BLaER1 treated with 17β-estradiol and CSF1 and Interleukin-3, amounts not matched to agents 10 nM and 100 nM (cell line): ENCODE measurements around the gene SAMD4A.
A peak's percentile ranks its signal among the peaks of the same experiment; 100 is the strongest.

Experiments used
- H3K27ac ChIP-seq, 11 experiments: shearing (Covaris generic); formaldehyde crosslinking; 2 replicates each; pipeline ENCODE4 v1.8.1; 2022
- H3K27me3 ChIP-seq, 11 experiments: shearing (Covaris generic); formaldehyde crosslinking; 2 replicates each; pipeline ENCODE4 v1.8.1; 2022
- H3K36me3 ChIP-seq, 11 experiments: shearing (Covaris generic); formaldehyde crosslinking; 2 replicates each; pipeline ENCODE4 v1.8.1; 2022
- H3K4me1 ChIP-seq, 10 experiments: shearing (Covaris generic); formaldehyde crosslinking; 2 replicates each; pipeline ENCODE4 v1.8.1; 2022
- H3K4me2 ChIP-seq, 11 experiments: shearing (Covaris generic); formaldehyde crosslinking; 2 replicates each; pipeline ENCODE4 v1.8.1; 2022
- H3K4me3 ChIP-seq, 10 experiments: shearing (Covaris generic); formaldehyde crosslinking; 2 replicates each; pipeline ENCODE4 v1.8.1; 2022
- H3K9ac ChIP-seq, 11 experiments: shearing (Covaris generic); formaldehyde crosslinking; 2 replicates each; pipeline ENCODE4 v1.8.1; 2022
- H3K9me3 ChIP-seq, 11 experiments: shearing (Covaris generic); formaldehyde crosslinking; replicated peaks in 1 of 11; 2 replicates each; pipeline ENCODE4 v1.8.1; 2022
- H4K20me1 ChIP-seq, 11 experiments: shearing (Covaris generic); formaldehyde crosslinking; 2 replicates each; pipeline ENCODE4 v1.8.1; 2022
- Cebpa-rat ChIP-seq, 11 experiments: shearing (Covaris generic); IDR thresholded peaks; 2 replicates each; pipeline ENCODE4 v1.8.1; 2022

Gene SAMD4A

GRCh38 chr14:54725998-54726397 lies 159.1 kb downstream of the SAMD4A start:
- peaks cover 20 to 37% (median 30%) of the 10 kb centered on the region in 10 experiments for H3K4me1 ChIP-seq
- H4K20me1 ChIP-seq, result peaks cover 0 to 81% (median 0%) of the 10 kb centered on the region in 11 experiments; a peak in 3 of 22 replicates
- no peaks in the 10 kb centered on the region for H3K9me3 ChIP-seq
- H3K27ac ChIP-seq, result no peak overlapping the region
- no peaks in the 10 kb centered on the region for H3K36me3 ChIP-seq
- H3K27me3 ChIP-seq, result no peaks in the 10 kb centered on the region
- no peak overlapping the region for H3K9ac ChIP-seq
- no peak overlapping the region for H3K4me2 ChIP-seq
- TF ChIP-seq Cebpa-rat (IDR thresholded peaks at IDR 0.05), result no peak
- no peak overlapping the region for H3K4me3 ChIP-seq

- H3K9ac ChIP-seq, result no peak overlapping the region
- H3K27me3 ChIP-seq, result no peaks in the 10 kb centered on the region
- no peak overlapping the region for H3K4me2 ChIP-seq
- H3K4me3 ChIP-seq, result no peak overlapping the region
- peaks cover 23 to 39% (median 30%) of the 10 kb centered on the region in 10 experiments for H3K4me1 ChIP-seq
- no peaks in the 10 kb centered on the region for H3K36me3 ChIP-seq
- no peaks in the 10 kb centered on the region for H3K9me3 ChIP-seq
- TF ChIP-seq Cebpa-rat (IDR thresholded peaks at IDR 0.05), result peak in 1 of 11 experiments; percentile 49; a peak in 2 of 22 replicates
- peaks cover 0 to 73% (median 0%) of the 10 kb centered on the region in 11 experiments; a peak in 3 of 22 replicates for H4K20me1 ChIP-seq
- no peak overlapping the region for H3K27ac ChIP-seq
Measured at GRCh38 chr14:54727929-54728328, 161.0 kb downstream of the SAMD4A start.

DNA sequence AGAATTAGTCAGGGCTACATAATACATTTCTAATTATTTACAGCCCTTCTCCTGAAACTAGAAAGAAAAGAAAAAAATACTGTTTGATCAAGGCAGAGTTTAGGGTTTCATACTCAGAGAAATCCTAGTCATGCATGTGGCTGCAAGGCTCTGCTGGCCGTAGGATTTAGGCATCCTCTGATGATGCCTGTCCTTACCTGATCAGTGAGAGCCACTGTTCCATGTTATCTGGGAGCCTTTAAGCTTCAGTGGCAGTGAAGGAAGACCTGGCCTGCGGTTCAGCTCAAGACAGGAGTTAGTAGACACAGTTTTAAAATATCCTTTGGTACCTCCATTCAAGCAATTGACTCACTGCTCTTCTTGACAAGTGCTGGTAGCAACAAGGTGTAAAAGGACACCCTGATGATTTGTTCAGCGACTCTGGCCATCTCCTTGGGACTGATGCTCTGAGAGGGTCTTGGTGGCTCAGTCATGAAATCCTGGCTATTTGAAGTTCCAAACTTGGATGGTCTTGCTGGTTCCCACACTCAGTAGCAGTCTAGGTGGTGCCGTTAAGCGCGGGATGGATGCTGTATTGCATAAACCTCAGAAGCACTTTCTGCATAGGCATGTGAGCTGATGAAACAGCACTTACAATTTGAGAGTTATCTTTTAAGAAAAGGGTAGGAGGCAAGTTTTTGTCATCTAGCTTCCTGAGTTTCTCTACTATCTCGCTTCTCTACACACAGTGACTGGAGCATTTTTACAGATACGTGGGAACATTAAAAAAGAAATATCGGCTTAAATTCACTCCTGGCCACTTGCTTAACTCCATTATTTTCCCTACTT lies 162.0 kb downstream of the SAMD4A start:
- Histone ChIP-seq H3K27ac (peak overlapping the region in 5 of 11 experiments; percentile 63 to 83 (median 74); a peak in 8 of 22 replicates), H3K4me2 (peak overlapping the region; percentile 4 to 83 (median 67); a peak in 17 of 22 replicates), H3K4me3 (no peak overlapping the region)

GRCh38 chr14:54730156-54730961 lies 163.4 kb downstream of the SAMD4A start:
- Histone ChIP-seq H3K9ac (peak overlapping the region in 10 of 11 experiments; percentile 23 to 72 (median 58); a peak in 19 of 22 replicates), H4K20me1 (peaks cover 0 to 78% (median 0%) of the 10 kb centered on the region in 11 experiments; a peak in 7 of 22 replicates)

More for the DNA sequence above, 162.0 kb downstream of the SAMD4A start:
- Histone ChIP-seq H4K20me1 (peaks cover 0 to 71% (median 0%) of the 10 kb centered on the region in 11 experiments; a peak in 6 of 22 replicates), H3K9me3 (no peaks in the 10 kb centered on the region), H3K9ac (no peak overlapping the region), H3K27me3 (no peaks in the 10 kb centered on the region), H3K36me3 (no peaks in the 10 kb centered on the region), H3K4me1 (peaks cover 23 to 39% (median 27%) of the 10 kb centered on the region in 10 experiments)
- no peak for TF ChIP-seq Cebpa-rat (IDR thresholded peaks at IDR 0.05)

GRCh38 chr14:54734966-54735365 lies 168.0 kb downstream of the SAMD4A start:
- peaks cover 0 to 28% (median 11%) of the 10 kb centered on the region in 11 experiments; a peak in 9 of 22 replicates for H3K36me3 ChIP-seq
- H3K4me3 ChIP-seq, result no peak overlapping the region
- H3K9me3 ChIP-seq, result 0 out of 22 replicates have a peak, but pooled peaks cover 0 to 5% (median 0%) of the 10 kb centered on the region in 11 experiments
- no peak for TF ChIP-seq Cebpa-rat (IDR thresholded peaks at IDR 0.05)
- no peak overlapping the region for H3K4me2 ChIP-seq
- H3K27me3 ChIP-seq, result no peaks in the 10 kb centered on the region
- no peak overlapping the region for H3K27ac ChIP-seq
- H4K20me1 ChIP-seq, result peaks cover 0 to 51% (median 0%) of the 10 kb centered on the region in 11 experiments; a peak in 6 of 22 replicates
- peaks cover 33 to 44% (median 39%) of the 10 kb centered on the region in 10 experiments for H3K4me1 ChIP-seq
- H3K9ac ChIP-seq, result no peak overlapping the region

More at GRCh38 chr14:54730156-54730961, 163.4 kb downstream of the SAMD4A start:
- no peaks in the 10 kb centered on the region for H3K9me3 ChIP-seq
- H3K27ac ChIP-seq, result peak overlapping the region in 10 of 11 experiments; percentile 28 to 83 (median 70); a peak in 21 of 22 replicates
- H3K4me3 ChIP-seq, result peak overlapping the region in 9 of 10 experiments; percentile 15 to 59 (median 31); a peak in 12 of 20 replicates
- peak overlapping the region; percentile 65 to 83 (median 73) for H3K4me2 ChIP-seq
- no peak for TF ChIP-seq Cebpa-rat (IDR thresholded peaks at IDR 0.05)
- no peaks in the 10 kb centered on the region for H3K27me3 ChIP-seq
- H3K36me3 ChIP-seq, result no peaks in the 10 kb centered on the region
- H3K4me1 ChIP-seq, result peaks cover 23 to 39% (median 27%) of the 10 kb centered on the region in 10 experiments

DNA sequence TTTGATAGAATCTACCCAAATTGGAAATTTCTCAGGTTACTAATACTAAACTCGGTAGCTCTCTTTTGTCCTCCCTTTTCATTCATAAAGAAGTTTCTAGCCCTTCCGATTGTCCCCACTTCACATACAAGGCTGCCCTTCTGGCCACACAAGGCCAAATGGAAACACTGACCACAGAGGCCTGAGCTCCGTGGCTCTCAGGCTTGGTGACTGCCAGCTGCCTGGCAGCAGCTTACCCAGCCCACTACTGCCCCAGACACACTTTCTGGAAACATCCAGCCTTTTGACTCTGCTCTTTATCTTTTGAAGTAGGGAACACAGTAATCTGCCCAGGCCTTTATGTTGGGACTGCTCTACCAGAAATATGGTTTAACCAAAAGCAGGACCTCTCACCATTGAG lies 168.5 kb downstream of the SAMD4A start:
- peaks cover 0 to 52% (median 0%) of the 10 kb centered on the region in 11 experiments; a peak in 6 of 22 replicates for H4K20me1 ChIP-seq
- H3K9me3 ChIP-seq, result 0 out of 22 replicates have a peak, but pooled peaks cover 0 to 6% (median 0%) of the 10 kb centered on the region in 11 experiments

DNA sequence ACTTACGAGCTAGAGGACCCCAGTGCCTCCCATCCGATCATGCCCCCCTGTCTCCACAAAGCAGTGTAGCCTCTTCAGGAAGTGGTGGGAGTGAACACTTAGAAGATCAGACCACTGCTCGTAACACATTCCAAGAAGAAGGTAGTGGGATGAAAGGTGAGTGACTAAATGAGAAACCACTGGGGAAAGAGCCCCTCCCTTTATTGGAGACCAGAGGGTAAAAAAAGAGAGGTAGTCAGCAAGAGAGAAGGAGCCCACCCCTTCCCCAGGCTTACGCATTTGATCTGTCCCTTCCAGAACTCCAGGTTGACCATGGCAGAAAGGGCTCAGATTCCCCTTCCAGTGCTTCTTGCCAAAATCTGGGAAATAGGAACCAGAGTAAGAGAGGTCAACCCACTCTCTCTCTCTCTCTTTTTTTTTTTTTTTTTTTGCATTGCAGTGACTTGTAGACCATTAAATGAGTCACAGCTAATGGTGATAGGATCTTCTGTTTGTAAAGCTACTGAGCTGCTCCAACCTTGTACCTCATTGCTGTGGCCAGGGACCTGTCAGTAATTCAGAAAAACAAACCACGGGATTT lies 170.3 kb downstream of the SAMD4A start:
- no peak overlapping the region for H3K4me3 ChIP-seq
- H3K4me2 ChIP-seq, result peak overlapping the region; percentile 37 to 68 (median 61); a peak in 21 of 22 replicates
- H3K4me1 ChIP-seq, result peaks cover 21 to 37% (median 28%) of the 10 kb centered on the region in 10 experiments
- peaks cover 0 to 55% (median 0%) of the 10 kb centered on the region in 11 experiments; a peak in 6 of 22 replicates for H4K20me1 ChIP-seq
- H3K27ac ChIP-seq, result peak overlapping the region in 9 of 11 experiments; percentile 43 to 72 (median 62); a peak in 14 of 22 replicates
- H3K27me3 ChIP-seq, result no peaks in the 10 kb centered on the region
- no peak for TF ChIP-seq Cebpa-rat (IDR thresholded peaks at IDR 0.05)
- H3K9me3 ChIP-seq, result 0 out of 22 replicates have a peak, but pooled peaks cover 0 to 6% (median 0%) of the 10 kb centered on the region in 11 experiments
- H3K9ac ChIP-seq, result no peak overlapping the region; a peak in 1 of 22 replicates
- peaks cover 0 to 36% (median 15%) of the 10 kb centered on the region in 11 experiments; a peak in 12 of 22 replicates for H3K36me3 ChIP-seq

More for the DNA sequence above, 168.5 kb downstream of the SAMD4A start:
- peaks cover 31 to 40% (median 36%) of the 10 kb centered on the region in 10 experiments for H3K4me1 ChIP-seq
- H3K27ac ChIP-seq, result no peak overlapping the region; a peak in 1 of 22 replicates
- no peak overlapping the region for H3K9ac ChIP-seq
- no peak for TF ChIP-seq Cebpa-rat (IDR thresholded peaks at IDR 0.05)
- H3K27me3 ChIP-seq, result no peaks in the 10 kb centered on the region
- peaks cover 0 to 32% (median 14%) of the 10 kb centered on the region in 11 experiments; a peak in 12 of 22 replicates for H3K36me3 ChIP-seq
- no peak overlapping the region for H3K4me2 ChIP-seq
- no peak overlapping the region for H3K4me3 ChIP-seq

GRCh38 chr14:54738009-54738408 lies 171.1 kb downstream of the SAMD4A start:
- Histone ChIP-seq H3K9me3 (0 out of 22 replicates have a peak, but pooled peaks cover 0 to 6% (median 0%) of the 10 kb centered on the region in 11 experiments), H4K20me1 (peaks cover 0 to 62% (median 0%) of the 10 kb centered on the region in 11 experiments; a peak in 6 of 22 replicates), H3K4me1 (peaks cover 21 to 45% (median 32%) of the 10 kb centered on the region in 10 experiments), H3K4me2 (peak overlapping the region; percentile 37 to 68 (median 61)), H3K27me3 (no peaks in the 10 kb centered on the region), H3K27ac (peak overlapping the region in 9 of 11 experiments; percentile 43 to 72 (median 62); a peak in 16 of 22 replicates), H3K4me3 (no peak overlapping the region), H3K36me3 (peaks cover 0 to 36% (median 15%) of the 10 kb centered on the region in 11 experiments; a peak in 12 of 22 replicates), H3K9ac (peak overlapping the region in 3 of 11 experiments; percentile 18 to 36 (median 24); a peak in 4 of 22 replicates)
- no peak for TF ChIP-seq Cebpa-rat (IDR thresholded peaks at IDR 0.05)
